ENCODE data around the gene HOMEZ.
"Not testable (repeated sequence)": the region's sequence is repeated elsewhere in the genome, so short reads cannot be mapped to it uniquely, and the experiment has no call there.

HOMEZ gene

GRCh38 chr14:23307146-23307530 lies 21.2 kb upstream of the HOMEZ start:
- DNase-seq = no peak

- no peak for DNase-seq
Observed at GRCh38 chr14:23306412-23307145, 20.6 kb upstream of the HOMEZ start, which contains the start of gene BCL2L2. BCL2L2 (plus strand) TSS chr14:23306833; CDS start chr14:23307768, 935 bp downstream.

GRCh38 chr14:23302290-23303225 lies 16.6 kb upstream of the HOMEZ start, which contains the start of gene PPP1R3E:
PPP1R3E (minus strand) TSS chr14:23302859; CDS start chr14:23302576, 283 bp downstream.
- no peak for DNase-seq

DNA sequence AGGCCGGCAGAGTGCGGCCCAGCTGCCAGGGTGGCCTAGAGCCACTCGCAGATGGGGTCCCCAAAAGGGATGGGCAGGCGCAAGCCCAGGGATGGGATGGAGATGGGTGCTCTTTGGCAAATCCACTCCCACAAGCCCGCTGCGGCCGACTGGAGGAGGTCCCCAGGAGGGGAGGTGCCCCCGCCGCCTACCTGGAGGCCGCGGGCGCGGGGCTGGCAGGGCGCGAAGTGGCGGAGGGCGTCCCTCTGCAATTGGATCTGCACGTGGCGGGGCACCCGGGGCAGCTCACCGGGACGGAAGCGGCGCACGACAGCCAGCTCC lies 16.0 kb upstream of the HOMEZ start:
- no peak for DNase-seq

GRCh38 chr14:23301288-23301968 lies 15.5 kb upstream of the HOMEZ start:
- DNase-seq = peak; percentile 93

- DNase-seq = no peak
Observed at GRCh38 chr14:23300687-23301223, 14.8 kb upstream of the HOMEZ start.

DNA sequence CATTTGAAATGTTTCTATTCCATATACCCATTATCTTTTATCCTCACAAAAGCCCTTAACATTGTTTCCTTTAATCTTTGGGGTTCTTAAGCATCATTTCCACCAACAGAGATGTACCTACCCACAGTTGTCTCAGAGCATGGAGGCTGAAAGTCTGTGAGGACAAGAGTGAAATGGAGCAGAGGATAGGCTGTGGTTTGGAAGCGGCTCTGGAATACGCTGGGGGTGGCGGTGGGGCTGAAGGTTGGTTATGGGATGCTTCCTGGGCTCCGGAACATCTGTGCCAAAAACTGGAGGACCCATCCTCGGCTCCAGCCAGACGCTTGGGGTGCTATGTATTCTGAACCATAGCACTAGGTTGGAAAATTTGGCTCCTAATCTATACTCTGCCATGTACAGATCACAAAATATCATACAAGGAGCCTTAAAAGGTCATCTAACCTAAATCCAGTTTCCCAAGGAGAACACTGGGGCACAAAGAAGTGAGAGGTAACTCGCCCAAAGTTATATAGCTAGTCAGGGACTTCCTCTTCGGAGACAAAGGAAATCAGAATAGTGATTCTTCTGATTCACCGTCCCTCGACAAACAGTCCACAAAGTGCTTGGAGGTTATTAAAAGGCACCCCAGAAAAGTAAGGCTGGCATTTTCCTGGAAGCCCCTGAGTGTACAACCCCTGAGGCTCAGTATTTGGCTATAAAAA lies 14.2 kb upstream of the HOMEZ start:
- no peak for DNase-seq

- DNase-seq = no peak
Observed at GRCh38 chr14:23299211-23299957, 13.5 kb upstream of the HOMEZ start.

- no peak for DNase-seq
Observed at GRCh38 chr14:23297611-23298277, 11.8 kb upstream of the HOMEZ start.

GRCh38 chr14:23297096-23297495 lies 11.2 kb upstream of the HOMEZ start:
- DNase-seq = no peak

- no peak for DNase-seq
Observed at GRCh38 chr14:23296012-23296777, 10.3 kb upstream of the HOMEZ start.

DNA sequence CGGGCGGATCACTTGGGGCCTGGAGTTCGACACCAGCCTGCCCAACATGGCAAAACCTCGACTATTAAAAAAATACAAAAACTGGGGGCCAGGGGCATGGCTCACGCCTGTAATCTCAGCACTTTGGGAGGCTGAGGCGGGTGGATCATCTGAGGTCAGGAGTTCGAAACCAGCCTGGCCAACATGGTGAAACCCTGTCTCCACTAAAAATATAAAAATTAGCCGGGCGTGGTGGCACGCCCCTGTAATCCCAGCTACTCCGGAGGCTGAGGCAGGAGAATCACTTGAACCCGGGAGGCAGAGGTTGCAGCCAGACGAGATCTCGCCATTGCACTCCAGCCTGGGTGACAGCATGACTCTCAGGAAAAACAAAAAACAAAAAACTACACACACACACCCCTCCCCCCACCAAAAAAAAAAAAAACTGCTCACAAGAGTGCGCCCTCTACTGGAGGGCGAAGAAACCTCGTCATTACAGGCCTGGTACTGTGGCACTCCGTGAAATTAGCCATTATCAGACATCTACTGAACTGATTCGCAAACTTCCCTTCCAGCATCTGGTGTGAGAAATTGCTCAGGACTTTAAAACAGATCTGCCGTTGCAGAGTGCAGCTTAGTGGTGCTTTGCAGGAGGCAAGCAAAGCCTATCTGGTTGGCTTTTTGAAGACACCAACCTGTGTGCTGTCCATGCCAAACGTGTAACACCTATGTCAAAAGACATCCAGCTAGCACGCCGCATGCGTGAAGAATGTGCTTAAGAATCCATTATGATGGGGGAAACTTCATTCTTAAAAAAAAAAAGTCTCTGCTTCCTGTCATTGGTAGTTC lies 9.0 kb upstream of the HOMEZ start:
- no peak for DNase-seq

DNA sequence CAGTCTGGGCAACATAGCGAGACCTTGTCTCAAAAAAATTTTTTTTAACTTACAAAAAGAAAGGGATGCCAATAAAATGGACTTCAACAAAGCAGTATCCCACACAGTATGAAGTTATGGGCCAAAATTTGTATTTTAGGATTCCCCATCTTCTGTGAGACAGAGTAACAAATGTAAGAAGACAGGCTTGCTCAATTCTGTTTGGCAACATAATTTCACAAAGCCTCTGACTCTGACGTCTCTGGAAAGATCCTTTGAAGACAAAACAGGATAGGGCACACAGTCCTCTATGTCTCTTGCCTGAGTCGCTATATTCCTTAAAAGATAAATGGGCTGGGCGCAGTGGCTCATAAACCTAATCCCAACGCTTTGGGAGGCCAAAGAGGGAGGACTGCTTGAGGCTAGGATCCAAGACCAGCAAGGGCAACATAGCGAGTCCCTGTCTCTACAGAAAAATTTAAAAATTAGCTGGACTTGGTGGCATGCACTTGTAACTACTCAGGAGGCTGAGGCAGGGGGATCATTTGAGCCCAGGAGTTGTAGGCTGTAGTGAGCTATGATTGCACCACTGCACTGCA lies 1.1 kb upstream of the HOMEZ start:
- DNase-seq = no peak

- no peak for DNase-seq
Observed at GRCh38 chr14:23285530-23286019, 357 bp downstream of the HOMEZ start.

- DNase-seq = no peak
Observed at GRCh38 chr14:23284654-23285529, 1.0 kb downstream of the HOMEZ start.

DNA sequence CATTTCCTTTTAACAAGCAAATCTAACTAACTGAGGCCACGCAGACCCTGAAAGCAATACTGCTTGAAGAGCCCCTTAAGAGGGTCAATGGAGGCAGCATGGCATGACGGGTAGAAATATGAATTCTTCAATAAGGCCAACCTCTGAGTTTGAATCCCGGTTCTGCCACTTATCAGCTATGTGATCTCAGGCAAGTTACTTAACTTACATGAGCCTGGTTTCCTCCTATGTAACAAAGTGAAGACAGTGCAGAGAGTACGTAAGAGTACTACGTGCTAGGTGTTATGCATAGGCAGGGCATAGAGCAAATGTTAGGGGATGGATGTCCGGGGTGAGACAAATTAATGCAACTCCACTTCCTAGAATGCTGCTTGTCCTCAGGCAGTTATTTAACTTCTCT lies 4.7 kb downstream of the HOMEZ start:
- no peak for DNase-seq

DNA sequence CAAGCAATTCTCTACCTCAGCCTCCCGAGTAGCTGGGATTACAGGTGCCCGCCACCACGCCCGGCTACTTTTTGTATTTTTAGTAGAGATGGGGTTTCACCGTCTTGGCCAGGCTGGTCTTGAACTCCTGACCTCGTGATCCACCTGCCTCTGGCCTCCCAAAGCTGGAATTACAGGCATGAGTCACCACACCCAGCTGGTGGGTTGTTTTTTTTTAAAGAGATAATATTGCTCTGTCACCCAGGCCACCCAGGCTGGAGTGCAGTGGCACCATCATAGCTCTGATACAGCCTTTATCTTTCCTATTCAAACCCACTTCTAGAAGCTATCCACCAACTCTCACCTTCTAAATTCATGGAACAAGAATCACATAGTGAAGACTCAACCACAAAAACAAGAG lies 8.0 kb downstream of the HOMEZ start:
- not testable (repeated sequence) for DNase-seq

GRCh38 chr14:23277189-23277588 lies 8.7 kb downstream of the HOMEZ start:
- DNase-seq = no peak
